AG04450 (cell line): Measurements from ENCODE around the gene GTF3C6. TPM values are rescaled to one million over a fixed set of nuclear protein-coding genes. Genes with fewer than 3 reads are reported as not detected.
"Not testable (repeated sequence)": the region's sequence is repeated elsewhere in the genome, so short reads cannot be mapped to it uniquely, and the experiment has no call there.

Experiments
- CTCF ChIA-PET: fragments of 300-600, 350-600 bp; formaldehyde crosslinking; extraction: SDS; loops from one replicate; lab custom pipeline; 2022; ENCODE audit warnings: antibody characterized with exemption, inconsistent platforms; lab: Charles Lee
- POLR2A ChIA-PET: fragments of 350-600 bp; formaldehyde crosslinking; extraction: SDS; loops from one replicate; lab custom pipeline; 2021; ENCODE audit warnings: antibody characterized with exemption, inconsistent platforms; lab: Yijun Ruan, JAX
- DNase-seq: peaks from one replicate; pipeline ENCODE4 v3.0.0-alpha.2; 2011; ENCODE audit warnings: low read depth, low spot score
- H3K27ac ChIP-seq: one replicate; pipeline ENCODE4 v1.5.1; 2012; ENCODE audit warnings: low read depth, low read length, control low read depth
- H3K27me3 ChIP-seq: one replicate; pipeline ENCODE4 v1.6.0; 2012; ENCODE audit warnings: low read length; ENCODE audit not compliant: control insufficient read depth, insufficient read depth
- H3K4me3 ChIP-seq: 2 replicates; pipeline ENCODE4 v1.5.1; 2011; ENCODE audit warnings: mild to moderate bottlenecking, low read depth, low read length, control low read depth
- H3K9me3 ChIP-seq: 2 replicates; pipeline ENCODE4 v1.5.1; 2012; ENCODE audit warnings: low read length; ENCODE audit not compliant: control insufficient read depth, insufficient read depth
- CTCF ChIP-seq: IDR thresholded peaks from 2 replicates; pipeline ENCODE4 v1.5.1; 2011; ENCODE audit warnings: low read depth, low read length, control low read depth, inconsistent platforms
- polyA plus RNA-seq: library from polyadenylated mRNA; depleted of rRNA; stranded (reverse); fragments of >200 nt; gene quantifications from 2 replicates; pipeline ENCODE4 v1.2.3, GENCODE V29; 2011

The GTF3C6 gene
- polyA plus RNA-seq, 1 experiment = 65.7 TPM

- Histone ChIP-seq H3K27ac (no peak overlapping the region), H3K4me3 (no peak overlapping the region), H3K9me3 (no peaks in the 10 kb centered on the region), H3K27me3 (no peaks in the 10 kb centered on the region)
- CTCF ChIA-PET = interaction anchor here (0.6 to 3.8 kb wide), 44 partner anchors 8 to 1574 kb away, joined by 3 to 39 read pairs (median 4); partner anchors contain the start of gene RPF2
- DNase-seq = peak; percentile 11
- POLR2A ChIA-PET = interaction anchor here (1.2 kb wide), 1 partner anchor 247 kb away, joined by 4 read pairs; a partner anchor contains a TSS
- TF ChIP-seq CTCF = peak; percentile 74
These were observed 53.0 kb downstream of the GTF3C6 start for GRCh38 chr6:111011360-111012142.

GRCh38 chr6:111012143-111012452, 53.6 kb downstream of the GTF3C6 start:
- Histone ChIP-seq H3K27ac (no peak overlapping the region), H3K4me3 (no peak overlapping the region), H3K9me3 (no peaks in the 10 kb centered on the region), H3K27me3 (no peaks in the 10 kb centered on the region)
- ChIA-PET CTCF (interaction anchor here (0.7 to 3.8 kb wide), 23 partner anchors 10 to 493 kb away, joined by 3 to 39 read pairs (median 7); partner anchors contain the start of gene RPF2), POLR2A (no interaction called here)
- no peak for TF ChIP-seq CTCF
- no peak for DNase-seq

GRCh38 chr6:111012520-111012919, 54.0 kb downstream of the GTF3C6 start:
- H3K27ac ChIP-seq, H3K9me3 ChIP-seq, H3K27me3 ChIP-seq, POLR2A ChIA-PET, H3K4me3 ChIP-seq, DNase-seq: not testable (repeated sequence)
- CTCF ChIA-PET = interaction anchor here (0.7 to 3.8 kb wide), 10 partner anchors 13 to 342 kb away, joined by 3 to 39 read pairs (median 7); partner anchors contain the start of gene RPF2

- POLR2A ChIA-PET = interaction anchor here (0.7 kb wide), 1 partner anchor 14 kb away, joined by 3 read pairs; no protein-coding TSS in a partner anchor
- TF ChIP-seq CTCF = no peak
- no peaks in the 10 kb centered on the region for H3K27me3 ChIP-seq
- no peak overlapping the region for H3K4me3 ChIP-seq
- CTCF ChIA-PET = interaction anchor here (0.9 to 3.8 kb wide), 3 partner anchors 16 to 1030 kb away, joined by 3 to 30 read pairs (median 10); a partner anchor contains a TSS
- no peak for DNase-seq
- H3K9me3 ChIP-seq = no peaks in the 10 kb centered on the region
- H3K27ac ChIP-seq = no peak overlapping the region
These were observed 54.8 kb downstream of the GTF3C6 start for GRCh38 chr6:111013144-111013915.

GRCh38 chr6:111015389-111016124, 57.1 kb downstream of the GTF3C6 start:
- Histone ChIP-seq H3K27ac (no peak overlapping the region), H3K4me3 (no peak overlapping the region), H3K9me3 (no peaks in the 10 kb centered on the region), H3K27me3 (no peaks in the 10 kb centered on the region)
- no peak for DNase-seq
- ChIA-PET CTCF (interaction anchor here (0.5 kb wide), 1 partner anchor 1028 kb away, joined by 3 read pairs; no protein-coding TSS in a partner anchor), POLR2A (no interaction called here)
- TF ChIP-seq CTCF = no peak

GRCh38 chr6:111017241-111017640, 58.7 kb downstream of the GTF3C6 start:
- CTCF ChIA-PET, POLR2A ChIA-PET: not testable (repeated sequence)

More at GRCh38 chr6:111017241-111017640, 58.7 kb downstream of the GTF3C6 start:
- H3K4me3 ChIP-seq, DNase-seq, H3K9me3 ChIP-seq, H3K27ac ChIP-seq, H3K27me3 ChIP-seq: not testable (repeated sequence)
